GM12864 (cell line): Measurements from ENCODE around the gene HDAC5.
"Not testable (repeated sequence)": the region's sequence is repeated elsewhere in the genome, so short reads cannot be mapped to it uniquely, and the experiment has no call there.

Experiments
- DNase-seq: peaks from one replicate; pipeline ENCODE4 v3.0.0-alpha.2; 2011; ENCODE audit warnings: low read depth
- H3K4me3 ChIP-seq: 2 replicates; pipeline ENCODE4 v1.5.1; 2011; ENCODE audit warnings: mild to moderate bottlenecking, low read depth, low read length, control low read depth
- TF ChIP-seq, protein P1 (sequence below): IDR thresholded peaks from 2 replicates; pipeline ENCODE4 v1.5.1; 2011; ENCODE audit warnings: low read depth, mild to moderate bottlenecking, moderate library complexity, low read length, control low read depth, inconsistent platforms; ENCODE audit errors: missing control alignments

The HDAC5 gene

DNA sequence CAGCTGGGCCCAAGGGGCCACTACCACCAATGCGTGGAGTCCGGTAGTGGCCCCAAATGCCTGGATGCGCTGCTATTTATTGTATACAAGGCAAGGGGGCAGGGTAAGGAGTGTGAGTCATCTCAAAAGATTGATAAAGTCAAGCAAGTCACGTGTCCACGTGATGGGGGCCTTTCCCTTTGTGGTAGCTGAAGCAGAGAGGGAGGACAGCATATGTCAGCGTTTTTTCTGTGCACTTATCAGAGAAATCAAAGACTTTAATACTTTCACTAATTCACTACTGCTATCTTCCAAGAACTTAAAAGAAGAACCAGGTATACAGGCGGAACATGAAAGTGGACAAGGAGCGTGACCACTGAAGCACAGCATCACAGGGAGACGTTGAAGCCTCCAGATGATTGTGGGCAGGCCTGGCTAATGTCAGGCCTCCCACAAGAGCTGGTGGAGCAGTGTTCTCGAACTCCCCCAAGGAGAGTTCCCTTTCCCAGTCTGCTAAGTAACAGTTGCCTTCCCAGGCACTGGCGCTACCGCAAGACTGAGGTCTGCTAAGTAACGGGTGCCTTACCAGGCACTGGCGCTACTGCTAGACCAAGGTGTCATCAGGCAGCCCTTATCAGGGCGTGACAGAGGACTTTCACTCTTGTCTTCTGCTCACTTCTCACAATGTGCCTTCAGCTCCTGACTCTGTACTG lies 36.2 kb upstream of the HDAC5 start:
- no peak for DNase-seq
- no peak overlapping the region for H3K4me3 ChIP-seq
- TF ChIP-seq, protein P1, sequence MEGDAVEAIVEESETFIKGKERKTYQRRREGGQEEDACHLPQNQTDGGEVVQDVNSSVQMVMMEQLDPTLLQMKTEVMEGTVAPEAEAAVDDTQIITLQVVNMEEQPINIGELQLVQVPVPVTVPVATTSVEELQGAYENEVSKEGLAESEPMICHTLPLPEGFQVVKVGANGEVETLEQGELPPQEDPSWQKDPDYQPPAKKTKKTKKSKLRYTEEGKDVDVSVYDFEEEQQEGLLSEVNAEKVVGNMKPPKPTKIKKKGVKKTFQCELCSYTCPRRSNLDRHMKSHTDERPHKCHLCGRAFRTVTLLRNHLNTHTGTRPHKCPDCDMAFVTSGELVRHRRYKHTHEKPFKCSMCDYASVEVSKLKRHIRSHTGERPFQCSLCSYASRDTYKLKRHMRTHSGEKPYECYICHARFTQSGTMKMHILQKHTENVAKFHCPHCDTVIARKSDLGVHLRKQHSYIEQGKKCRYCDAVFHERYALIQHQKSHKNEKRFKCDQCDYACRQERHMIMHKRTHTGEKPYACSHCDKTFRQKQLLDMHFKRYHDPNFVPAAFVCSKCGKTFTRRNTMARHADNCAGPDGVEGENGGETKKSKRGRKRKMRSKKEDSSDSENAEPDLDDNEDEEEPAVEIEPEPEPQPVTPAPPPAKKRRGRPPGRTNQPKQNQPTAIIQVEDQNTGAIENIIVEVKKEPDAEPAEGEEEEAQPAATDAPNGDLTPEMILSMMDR = no peak

DNA sequence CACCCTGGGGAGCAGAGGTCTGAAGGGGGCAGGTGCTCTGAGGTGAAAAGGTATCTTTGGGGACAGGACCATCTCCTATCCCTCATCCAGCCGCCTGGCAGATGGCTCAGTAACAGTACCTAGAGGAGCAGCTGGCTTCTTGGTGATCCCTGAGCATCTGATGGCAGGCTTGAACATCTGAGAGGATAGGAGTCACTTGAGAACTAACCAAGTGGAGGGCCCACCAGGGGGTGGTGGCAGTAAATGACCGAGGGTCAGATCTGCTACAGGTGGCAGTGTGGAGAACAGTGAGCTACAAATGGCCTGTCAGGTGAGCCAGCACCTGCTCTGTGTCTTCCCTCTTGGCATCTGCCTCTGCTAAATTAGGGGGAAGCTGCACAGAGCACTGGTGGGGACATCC lies 32.0 kb upstream of the HDAC5 start:
- H3K4me3 ChIP-seq = no peak overlapping the region
- TF ChIP-seq, protein P1 = no peak
- DNase-seq = no peak

DNA sequence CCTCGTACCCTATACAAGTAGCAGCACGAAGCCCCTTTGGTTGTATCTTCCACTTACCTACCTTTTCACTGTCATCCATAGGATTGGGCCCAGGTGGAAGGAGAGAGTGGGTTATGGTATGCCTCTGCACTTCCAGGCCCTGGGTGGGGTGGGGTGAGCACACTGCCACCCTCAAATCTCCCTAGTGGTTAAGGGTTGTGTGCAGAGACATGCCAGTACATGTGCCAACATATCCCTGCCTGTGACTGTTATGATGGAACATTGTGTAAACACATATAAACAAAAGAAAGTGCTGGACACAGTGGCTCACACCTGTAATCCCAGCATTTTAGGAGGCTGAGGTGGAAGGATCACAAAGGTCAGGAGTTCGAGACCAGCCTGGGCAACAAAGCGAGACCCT lies 29.4 kb upstream of the HDAC5 start:
- TF ChIP-seq, protein P1 = no peak
- no peak overlapping the region for H3K4me3 ChIP-seq
- no peak for DNase-seq

DNA sequence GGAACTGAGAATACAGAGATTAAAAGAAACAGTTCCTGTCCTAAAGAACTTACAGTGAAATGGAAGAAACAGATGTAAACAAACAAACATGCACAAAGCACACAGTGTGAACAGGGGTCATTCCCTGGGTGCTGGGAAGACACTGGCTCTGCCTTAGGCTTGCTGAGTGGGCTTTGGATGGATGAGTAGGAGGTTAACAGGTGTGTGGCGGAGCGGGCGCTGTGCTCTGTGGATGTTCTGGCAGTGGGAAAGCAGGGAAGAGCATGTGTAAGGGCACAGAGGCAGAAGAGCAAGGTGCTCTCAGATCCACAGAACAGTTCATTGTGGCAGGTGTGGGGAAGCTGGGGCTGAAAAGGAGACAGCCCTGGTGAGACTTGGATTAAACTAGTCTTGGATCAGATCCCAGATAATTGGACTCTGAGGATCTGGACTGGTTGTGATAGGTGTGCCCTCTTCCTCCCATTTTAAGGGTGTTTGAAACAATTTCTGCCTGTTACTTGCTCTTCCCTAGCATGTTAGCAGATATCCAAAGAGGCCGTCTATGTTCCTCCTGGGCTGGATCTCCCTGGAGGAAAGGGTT lies 26.4 kb upstream of the HDAC5 start:
- TF ChIP-seq, protein P1 = no peak
- no peak for DNase-seq
- no peak overlapping the region for H3K4me3 ChIP-seq

DNA sequence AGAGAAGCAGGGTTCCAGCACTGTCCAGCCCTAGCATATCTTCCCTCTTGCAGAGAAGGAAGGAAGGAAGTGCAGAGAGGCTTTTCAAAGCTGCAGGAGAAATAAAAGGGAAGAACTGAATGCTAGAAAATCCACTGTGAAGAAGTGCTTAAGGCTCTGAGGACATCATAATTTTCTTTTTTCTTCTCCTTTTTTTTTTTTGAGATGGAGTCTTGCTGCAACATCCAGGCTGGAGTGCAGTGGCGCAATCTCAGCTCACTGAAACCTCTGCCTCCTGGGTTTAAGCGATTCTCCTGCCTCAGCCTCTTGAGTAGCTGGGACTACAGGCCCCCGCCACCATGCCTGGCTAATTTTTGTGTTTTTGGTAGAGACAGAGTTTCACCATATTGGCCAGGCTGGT lies 25.6 kb upstream of the HDAC5 start:
- not testable (repeated sequence) for DNase-seq, H3K4me3 ChIP-seq

DNA sequence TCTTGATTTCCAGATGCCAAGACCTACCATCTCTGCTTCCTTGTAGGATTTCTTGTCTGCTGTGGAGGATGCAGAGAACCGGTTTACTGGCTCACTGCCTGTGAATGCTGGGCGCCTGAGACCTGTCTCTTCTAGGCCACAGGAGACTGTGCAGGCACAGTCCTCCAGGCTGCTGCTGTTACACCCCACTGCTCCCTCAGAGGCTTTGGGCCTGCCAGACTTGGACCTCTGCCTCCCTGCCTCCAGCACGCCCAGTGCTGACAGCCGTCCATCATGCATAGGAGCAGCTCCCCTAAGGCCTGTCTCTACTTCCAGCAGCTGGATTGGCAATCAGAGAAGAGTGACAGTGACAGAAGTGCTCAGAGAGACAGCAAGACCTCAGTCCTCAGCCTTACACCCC lies 24.4 kb upstream of the HDAC5 start:
- H3K4me3 ChIP-seq = no peak overlapping the region
- no peak for DNase-seq
- TF ChIP-seq, protein P1 = no peak

DNA sequence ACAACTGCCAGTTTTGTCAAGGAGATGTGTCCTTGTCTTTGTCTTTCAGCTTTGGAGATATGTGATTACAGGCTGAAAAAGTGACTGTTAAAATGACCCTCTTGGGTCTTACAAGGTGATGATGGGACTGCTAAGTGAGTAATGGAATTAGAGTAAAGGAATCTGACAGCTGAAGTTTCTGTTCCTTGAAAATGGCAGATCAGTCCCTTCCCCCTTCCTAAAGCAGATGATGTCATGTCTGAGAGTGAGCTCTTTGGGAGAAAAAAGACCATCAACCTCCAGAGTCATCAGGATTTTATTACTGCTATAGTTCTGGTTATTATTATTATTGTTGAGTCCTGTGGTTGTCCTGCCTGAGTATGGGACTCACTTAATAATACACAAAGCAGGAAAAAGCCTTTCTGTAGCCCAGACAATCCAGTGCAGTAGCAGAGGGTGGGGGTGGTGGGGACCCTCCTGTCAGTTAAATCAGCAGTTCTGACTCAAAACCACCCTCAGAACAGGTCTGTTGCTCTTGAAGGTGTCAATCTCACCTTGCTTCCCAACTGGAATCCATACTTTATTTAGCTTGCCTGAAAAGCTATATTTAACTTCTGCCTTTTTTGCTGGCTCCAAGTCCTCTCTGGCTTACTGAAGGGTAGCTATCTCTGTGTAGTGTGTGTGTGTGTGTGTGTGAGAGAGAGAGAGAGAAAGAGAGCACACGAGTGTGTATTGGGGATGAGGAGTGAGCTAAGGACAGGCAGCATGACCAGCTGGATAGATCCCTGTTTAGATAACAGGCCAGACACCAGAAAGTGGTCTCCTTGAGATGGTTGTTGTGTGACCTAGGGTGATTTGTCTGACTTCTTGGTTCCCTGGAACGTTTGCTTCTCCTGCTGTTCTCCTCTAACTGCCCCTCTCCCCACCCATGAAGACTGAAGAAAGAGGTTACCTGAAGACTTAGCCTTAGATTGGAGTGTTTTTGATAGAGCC lies 23.2 kb upstream of the HDAC5 start:
- TF ChIP-seq, protein P1 = no peak
- H3K4me3 ChIP-seq = no peak overlapping the region
- DNase-seq = no peak
